RPMI8226 (cell line): ENCODE data around the gene RPL22L1.
A peak's percentile ranks its signal among the peaks of the same experiment; 100 is the strongest.
"Not testable (repeated sequence)": the region's sequence is repeated elsewhere in the genome, so short reads cannot be mapped to it uniquely, and the experiment has no call there.

Source experiments
- DNase-seq: peaks from one replicate; pipeline ENCODE4 v3.0.0-alpha.2; 2015

The RPL22L1 gene

GRCh38 chr3:170877311-170877710, 7.3 kb upstream of the RPL22L1 start:
- DNase-seq: not testable (repeated sequence)

- no peak for DNase-seq
Measured at GRCh38 chr3:170876537-170876936, 6.5 kb upstream of the RPL22L1 start.

- DNase-seq: peak; percentile 51
Measured at GRCh38 chr3:170869239-170869590, 780 bp downstream of the RPL22L1 start.

GRCh38 chr3:170868577-170869238, 1.3 kb downstream of the RPL22L1 start:
- no peak for DNase-seq

DNA sequence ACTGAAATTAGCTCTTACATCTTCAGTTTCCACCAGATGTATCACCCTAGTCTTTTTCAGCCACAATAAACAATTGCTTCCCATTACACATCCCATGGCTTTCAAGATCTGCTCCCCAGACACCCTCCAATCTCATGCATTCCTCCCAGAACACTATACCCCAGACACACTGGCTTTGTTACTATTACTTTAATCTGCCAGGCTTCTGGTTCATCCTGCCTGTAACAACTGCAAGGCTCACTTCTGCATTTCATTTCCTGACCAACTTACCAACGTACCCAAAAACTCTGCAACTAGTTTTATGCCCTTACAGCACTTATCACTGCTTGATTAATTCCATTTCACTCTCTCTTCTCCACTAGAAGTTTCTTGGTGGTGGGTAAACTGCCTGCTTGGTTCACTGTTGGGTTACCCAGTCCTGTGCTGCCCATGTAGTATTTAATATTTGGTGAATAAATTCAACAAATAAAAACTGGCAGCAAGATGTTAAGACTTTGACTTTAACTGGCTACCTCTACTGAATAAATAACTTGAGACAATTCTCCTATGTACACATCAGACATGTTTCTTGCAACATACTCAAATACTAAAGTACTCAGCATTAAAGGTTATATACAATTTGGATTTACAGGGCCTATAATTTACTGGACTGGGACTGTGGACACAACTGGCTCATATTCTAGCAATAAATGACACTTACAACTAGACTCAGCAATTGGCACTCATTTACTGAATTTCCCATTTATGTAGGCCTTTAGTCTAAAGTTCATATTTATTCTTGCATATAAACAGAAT, 2.7 kb downstream of the RPL22L1 start:
- peak; percentile 54 for DNase-seq

DNA sequence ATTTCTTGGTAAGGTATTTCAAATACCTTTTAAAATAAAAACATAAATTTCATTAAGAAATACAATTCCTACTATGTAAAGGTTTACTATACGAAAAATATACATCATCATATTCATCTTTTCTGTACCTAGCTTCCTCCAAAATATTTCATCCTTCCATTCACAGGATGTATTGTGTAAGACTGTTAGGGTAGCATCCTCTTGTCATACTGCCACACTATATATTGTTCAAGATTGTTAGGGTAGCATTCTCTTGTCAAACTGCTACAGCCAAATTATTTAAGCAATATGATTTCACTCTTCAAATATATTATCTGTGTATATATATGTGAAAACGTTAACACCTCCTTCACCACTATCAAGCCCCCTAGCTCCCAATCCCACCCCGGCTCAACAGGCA, 3.5 kb downstream of the RPL22L1 start:
- no peak for DNase-seq

DNA sequence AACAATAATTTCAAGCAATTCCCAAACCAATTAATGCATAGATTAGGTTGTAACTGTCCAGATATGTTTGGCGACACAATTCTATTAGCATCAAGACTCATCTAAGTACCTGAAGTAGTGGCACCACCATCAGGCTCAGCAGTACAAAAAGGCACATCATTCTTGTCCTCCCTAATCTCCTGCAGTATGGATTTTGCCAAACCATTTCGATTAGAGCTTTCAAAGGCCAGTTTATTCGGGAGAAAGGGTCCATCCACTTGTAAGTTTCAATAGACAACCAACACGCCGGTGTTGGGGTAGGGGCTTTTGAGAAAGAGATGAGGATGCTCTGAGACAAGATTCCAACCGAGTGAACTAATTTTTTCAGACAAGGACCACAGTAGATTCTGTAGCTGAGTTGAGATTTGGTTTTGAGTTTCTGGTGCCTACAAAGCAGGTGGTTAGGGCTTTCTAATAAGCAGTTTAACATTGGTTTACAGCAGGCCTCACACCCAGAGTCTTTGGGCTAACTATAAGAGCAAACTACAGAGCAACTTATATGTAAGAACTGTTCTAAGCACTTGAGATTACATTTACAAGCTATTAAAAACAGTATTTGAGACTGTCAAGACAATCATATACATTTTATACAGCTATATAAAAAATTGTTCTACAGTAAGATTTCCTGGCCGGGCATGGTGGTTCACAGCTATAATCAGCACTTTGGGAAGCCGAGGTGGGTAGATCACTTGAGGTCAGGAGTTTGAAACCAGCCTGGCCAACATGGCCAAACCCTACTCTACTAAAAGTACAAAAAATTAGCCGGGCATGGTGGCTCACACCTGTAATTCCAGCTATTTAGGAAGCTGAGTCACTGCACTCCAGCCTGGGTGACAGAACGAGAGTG, 4.5 kb downstream of the RPL22L1 start:
- DNase-seq: peak; percentile 21

DNA sequence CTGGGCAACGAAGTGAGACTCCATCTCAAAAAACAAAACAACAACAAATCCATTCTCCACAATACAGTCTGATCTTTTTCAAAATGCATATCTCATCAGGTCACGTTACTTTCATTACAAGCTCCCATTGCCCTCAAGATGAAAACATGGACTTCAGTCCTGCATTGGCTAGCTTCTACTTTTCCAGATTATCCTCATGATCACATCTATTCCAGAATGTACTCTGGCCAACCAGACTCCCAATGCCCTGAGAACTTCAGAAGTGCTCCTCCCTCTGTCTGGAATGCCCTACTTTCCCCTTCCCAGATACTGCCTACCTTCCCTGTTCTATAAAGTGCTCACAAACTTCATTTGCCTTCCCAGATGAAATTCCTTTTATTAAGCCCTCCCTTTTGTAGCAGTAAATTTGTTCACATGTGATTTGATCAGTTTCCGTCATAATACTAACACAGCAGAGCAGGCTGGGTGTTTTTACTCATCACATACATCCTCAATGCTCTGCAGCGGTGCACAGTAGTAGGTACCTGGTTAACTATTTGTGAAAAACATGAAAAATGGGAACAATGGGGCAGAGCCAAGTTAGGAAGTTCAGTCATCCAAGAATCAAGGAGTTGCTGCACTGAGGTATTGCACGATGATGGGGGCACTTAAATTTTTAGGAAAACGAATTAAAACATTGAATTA, 5.3 kb downstream of the RPL22L1 start:
- no peak for DNase-seq

GRCh38 chr3:170863816-170864215, 6.2 kb downstream of the RPL22L1 start:
- no peak for DNase-seq

GRCh38 chr3:170862618-170863374, 7.2 kb downstream of the RPL22L1 start:
- DNase-seq: no peak

DNA sequence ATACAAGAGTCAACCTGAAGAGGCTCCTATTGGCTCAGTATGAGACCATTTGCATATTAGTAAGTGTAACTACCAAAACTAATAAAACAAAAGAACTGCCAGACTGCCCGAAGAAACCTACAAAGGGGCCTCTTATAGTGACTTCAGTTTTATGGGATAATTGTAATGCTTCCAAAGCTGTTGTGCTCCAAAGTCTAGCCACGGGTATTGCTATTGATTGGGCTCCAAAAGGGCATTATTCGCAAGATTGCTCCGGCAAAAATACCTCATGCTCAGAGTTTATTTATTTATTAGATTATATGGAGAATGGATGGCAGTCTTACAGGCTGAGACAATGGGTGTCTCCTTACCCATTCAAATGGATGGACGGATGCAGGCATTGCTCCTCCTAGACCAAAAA, 11.4 kb downstream of the RPL22L1 start:
- DNase-seq: no peak

- no peak for DNase-seq
Measured at GRCh38 chr3:170852324-170852723, 17.7 kb downstream of the RPL22L1 start.

- no peak for DNase-seq
Measured at GRCh38 chr3:170848292-170848917, 21.6 kb downstream of the RPL22L1 start.

DNA sequence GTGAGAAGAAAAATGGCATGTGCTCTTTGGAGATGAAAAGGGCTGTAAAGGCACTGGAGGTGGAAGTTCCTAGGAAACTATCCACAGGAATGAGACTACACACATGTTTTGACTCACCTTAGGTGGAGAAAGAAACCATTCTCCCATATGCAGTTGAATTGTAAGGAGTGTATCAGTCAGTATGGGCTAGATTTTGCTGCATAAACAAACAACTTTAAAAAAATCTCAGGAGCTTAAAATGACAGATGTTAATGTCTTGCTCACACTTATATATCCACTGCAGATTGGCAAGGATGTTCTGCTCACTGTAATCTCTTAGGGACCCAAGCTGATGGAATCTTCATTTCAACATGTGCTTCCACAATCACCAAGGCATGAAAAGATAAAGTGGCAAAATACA, 25.6 kb downstream of the RPL22L1 start:
- no peak for DNase-seq

DNA sequence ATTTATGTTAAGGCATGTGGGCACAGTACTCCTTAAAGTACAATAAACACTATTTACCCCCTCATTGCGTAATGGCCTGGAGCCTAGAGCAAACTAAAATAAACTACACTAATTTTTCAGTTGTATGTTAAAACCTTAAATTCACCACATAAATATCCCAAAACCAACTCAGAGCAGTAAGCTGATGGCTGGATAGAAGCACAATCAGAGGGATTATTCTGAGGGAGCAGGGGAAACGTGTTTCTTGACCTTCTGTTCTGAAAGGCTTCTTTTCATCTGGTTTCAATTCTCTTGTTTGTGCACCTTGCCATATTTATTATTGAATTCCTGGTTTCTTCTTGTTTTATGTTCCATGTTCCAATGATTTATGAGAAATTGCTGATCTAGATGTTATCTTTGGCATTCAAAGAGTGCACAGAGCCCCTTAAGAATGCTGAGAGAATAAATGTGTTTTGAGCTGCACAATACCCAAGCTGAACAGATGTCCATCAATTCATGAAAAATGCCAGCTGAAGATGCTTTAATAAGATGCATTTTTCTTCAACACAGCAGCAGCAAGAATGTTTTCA, 29.6 kb downstream of the RPL22L1 start:
- no peak for DNase-seq

DNA sequence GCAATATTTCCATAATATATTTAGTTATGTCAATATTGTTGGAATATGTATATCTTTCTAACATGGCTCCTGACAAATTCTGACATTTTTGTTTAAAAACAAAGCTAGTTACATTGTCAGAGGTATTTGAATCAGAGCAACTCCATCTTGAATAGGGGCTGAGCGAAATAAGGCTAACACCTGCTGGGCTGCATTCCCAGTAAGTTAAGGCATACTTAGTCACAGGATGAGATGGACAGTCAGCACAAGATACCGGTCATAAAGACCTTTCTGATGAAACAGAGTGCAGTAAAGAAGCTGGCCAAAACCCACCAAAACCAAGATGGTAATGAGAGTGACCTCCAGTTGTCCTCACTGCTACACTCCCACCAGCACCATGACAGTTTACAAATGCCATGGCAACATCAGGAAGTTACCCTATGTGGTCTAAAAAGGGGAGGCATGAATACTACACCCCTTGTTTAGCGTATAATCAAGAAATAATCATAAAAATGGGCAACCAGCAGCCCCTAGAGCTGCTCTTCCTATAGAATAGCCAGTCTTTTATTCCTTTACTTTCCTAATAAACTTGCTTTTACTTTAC, 30.4 kb downstream of the RPL22L1 start:
- DNase-seq: no peak

DNA sequence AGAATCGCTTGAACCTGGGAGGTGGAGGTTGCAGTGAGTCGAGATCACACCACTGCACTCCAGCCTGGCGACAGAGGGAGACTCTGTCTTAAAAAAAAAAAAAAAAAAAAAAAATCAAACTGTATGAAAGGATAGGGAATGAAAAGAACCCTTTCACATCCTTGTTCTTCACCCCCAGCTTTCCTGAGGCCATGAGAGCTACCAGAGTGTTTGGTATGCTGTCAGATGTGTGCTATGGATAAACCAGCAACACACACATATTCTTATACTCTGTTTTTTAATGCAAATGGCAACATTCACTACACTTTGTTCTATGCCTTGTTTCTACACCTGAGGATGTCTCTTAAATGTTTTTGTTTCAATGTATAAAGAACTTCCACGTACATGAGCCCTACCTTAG, 33.5 kb downstream of the RPL22L1 start:
- no peak for DNase-seq

- DNase-seq: no peak
Measured at GRCh38 chr3:170835336-170835735, 34.7 kb downstream of the RPL22L1 start.

DNA sequence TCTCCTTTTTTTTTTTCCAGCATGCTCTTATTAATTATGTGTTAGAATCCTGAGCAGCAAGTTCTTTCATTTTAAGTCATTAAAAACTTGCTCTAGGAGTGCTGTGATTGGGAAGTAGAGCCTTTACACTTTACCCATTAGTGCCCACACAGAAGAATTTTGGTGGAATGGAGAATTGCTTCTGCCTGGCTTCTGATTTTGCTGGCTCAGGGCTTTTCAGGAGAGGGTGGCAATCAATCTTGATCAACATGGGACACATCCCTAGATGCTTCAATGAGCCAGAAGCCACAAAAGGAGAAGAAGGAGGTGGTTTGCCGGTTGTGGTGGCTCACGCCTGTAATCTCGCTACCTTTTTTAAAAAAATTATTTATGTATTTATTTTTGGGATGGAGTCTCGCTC, 39.4 kb downstream of the RPL22L1 start:
- no peak for DNase-seq

- no peak for DNase-seq
Measured at GRCh38 chr3:170829546-170830272, 40.3 kb downstream of the RPL22L1 start.
